CMK (cell line): Measurements from ENCODE around the gene LTB.

ENCODE experiments used
- DNase-seq: peaks from one replicate; pipeline ENCODE4 v3.0.0-alpha.2; 2010; ENCODE audit warnings: low read depth

The LTB gene, protein sequence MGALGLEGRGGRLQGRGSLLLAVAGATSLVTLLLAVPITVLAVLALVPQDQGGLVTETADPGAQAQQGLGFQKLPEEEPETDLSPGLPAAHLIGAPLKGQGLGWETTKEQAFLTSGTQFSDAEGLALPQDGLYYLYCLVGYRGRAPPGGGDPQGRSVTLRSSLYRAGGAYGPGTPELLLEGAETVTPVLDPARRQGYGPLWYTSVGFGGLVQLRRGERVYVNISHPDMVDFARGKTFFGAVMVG

GRCh38 chr6:31582230-31582643 lies at the start of gene LTB:
Gene LTB (minus strand): TSS chr6:31582424. CDS start chr6:31582417, 7 bp downstream.
- no peak for DNase-seq

DNA sequence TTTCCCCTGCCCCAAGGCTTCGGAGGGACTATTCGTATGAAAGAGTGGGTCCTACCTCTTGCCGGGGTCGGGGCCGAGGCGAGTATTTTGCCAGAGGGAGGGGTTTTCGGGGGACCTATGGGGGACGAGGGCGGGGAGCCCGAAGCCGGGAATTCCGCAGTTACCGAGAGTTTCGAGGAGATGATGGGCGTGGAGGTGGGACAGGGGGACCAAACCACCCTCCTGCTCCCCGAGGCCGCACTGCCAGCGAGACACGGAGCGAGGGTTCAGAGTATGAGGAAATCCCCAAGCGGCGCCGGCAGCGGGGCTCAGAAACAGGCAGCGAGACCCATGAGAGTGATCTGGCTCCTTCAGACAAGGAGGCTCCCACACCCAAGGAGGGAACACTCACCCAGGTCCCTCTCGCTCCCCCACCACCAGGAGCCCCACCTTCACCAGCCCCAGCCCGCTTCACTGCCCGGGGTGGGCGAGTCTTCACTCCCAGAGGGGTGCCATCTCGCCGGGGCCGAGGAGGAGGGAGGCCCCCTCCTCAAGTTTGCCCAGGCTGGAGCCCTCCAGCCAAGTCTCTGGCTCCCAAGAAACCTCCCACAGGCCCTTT lies 49.6 kb upstream of the LTB start:
- no peak for DNase-seq

GRCh38 chr6:31631209-31631608 lies 49.0 kb upstream of the LTB start:
- no peak for DNase-seq

GRCh38 chr6:31630177-31630934 lies 48.1 kb upstream of the LTB start:
- DNase-seq = no peak

DNA sequence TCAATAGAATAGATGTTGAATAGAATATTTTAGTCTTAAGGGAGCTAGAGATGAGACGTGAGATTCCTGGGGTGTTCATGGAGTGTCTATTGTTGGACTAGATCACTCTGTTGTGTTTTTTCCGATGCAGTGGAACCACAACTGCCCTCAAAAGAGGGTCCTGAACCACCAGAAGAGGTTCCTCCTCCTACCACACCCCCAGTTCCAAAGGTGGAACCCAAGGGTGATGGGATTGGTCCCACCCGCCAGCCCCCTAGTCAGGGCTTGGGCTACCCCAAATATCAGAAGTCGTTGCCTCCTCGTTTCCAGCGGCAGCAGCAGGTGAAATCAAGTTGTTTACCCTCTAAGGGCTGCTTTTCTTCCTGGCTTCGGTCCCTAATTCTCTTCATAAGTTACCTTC lies 46.8 kb upstream of the LTB start:
- no peak for DNase-seq

GRCh38 chr6:31627690-31628287 lies 45.6 kb upstream of the LTB start:
- no peak for DNase-seq

DNA sequence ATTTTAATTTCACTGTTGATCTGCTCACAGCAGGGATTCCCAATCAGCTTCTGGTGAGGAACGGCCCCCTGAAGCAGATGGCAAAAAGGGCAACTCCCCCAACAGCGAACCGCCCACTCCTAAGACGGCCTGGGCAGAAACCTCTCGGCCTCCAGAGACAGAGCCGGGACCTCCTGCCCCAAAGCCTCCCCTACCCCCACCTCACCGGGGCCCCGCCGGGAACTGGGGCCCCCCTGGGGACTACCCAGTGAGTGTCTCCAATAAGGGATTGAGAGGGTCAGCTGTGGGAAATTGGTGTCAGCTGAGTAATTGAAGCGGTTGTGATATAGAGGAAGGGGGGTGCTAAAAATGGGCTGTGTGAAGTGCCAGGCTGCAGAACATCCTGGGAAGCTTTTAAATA lies 44.7 kb upstream of the LTB start:
- no peak for DNase-seq

GRCh38 chr6:31624070-31624469 lies 41.8 kb upstream of the LTB start:
- DNase-seq = no peak

DNA sequence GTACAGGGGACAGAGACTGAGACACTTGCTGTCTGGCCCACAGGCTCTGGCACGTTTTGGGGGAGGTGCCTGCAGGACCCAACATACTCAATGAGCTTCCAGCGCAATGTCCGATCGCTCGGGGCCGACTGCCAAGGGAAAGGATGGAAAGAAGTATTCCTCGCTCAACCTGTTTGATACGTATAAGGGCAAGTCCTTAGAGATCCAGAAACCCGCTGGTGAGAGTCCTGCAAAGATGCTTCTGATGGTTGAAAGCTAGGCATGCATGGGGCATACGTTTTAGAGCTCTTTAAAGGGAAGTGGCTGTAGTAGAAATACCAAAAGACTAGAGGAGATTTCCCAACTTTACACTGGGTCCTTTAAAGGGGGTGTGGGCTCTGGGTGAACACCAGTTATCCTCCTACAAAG lies 40.5 kb upstream of the LTB start:
- no peak for DNase-seq

- no peak for DNase-seq
These were observed 39.8 kb upstream of the LTB start for GRCh38 chr6:31621991-31622390.

DNA sequence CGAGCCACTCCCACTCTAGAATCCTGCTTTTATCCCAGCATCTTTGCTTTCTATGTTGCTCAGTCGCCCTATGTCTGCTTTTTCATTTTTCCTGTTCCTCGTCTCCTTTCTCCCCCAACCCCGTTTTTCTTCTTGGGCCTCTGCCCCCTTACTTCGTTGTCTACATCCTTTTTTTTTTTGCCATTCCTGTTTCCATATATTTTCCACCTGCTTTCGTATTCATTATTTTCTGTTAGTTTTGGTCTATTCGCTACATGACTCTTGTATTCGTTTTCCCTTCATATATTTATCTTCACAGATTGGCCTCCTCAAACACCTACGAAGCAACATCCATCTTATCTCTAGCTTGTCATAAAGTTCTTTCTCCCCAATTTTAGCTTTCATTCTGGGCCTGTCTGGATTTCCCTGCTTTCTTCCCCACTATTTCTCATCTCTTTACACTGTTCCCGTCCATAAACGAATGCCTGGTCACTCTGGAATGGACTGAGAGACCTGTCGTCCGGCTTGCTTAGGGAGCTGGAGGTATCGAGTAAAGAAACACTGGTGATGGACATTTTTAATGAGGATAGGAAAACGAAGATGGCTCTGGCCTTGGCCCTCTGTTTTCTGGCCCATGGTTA lies 39.2 kb upstream of the LTB start:
- no peak for DNase-seq

DNA sequence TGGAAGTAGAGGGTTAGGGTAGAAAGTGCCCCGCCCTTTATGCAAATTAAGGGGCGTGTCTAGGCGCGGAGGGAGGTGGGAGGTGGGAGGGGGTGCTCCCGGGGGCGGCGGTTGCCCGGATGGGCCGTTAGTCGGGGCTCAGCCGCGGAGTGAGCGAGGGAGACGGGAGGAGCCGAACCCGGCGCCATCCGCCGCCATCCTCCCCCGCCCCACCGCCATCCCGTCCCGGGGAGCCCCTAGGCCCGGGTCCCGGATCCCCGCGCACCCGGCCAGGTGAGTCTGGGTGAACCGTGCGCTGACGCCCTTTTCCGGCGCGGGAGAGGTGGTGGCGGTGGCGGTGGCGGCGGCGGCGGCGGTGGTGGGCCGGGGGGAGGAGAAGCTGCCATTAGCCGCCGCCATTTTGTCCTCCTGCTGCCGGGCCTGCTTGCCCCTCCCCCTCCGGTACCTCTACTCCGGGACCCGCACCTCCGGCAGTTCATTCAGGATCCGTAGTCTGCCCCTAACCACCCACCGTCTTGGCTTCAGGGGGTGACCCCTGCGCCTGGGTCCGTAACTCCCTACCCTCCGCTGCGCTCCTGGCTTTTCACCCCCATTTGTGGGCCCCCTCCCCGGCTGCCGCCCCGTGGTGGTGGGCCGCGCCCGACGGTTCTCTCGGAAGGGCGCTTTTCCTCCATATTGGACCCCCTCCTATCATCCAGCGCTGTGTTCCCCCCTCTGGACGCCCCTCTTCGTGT lies 38.5 kb upstream of the LTB start, which contains the start of gene PRRC2A:
TSS of gene PRRC2A (plus strand) at position 130 of the 734 bp plus-strand sequence. CDS start 2,075 bp downstream, outside the sequence.
- DNase-seq = peak; percentile 65

DNA sequence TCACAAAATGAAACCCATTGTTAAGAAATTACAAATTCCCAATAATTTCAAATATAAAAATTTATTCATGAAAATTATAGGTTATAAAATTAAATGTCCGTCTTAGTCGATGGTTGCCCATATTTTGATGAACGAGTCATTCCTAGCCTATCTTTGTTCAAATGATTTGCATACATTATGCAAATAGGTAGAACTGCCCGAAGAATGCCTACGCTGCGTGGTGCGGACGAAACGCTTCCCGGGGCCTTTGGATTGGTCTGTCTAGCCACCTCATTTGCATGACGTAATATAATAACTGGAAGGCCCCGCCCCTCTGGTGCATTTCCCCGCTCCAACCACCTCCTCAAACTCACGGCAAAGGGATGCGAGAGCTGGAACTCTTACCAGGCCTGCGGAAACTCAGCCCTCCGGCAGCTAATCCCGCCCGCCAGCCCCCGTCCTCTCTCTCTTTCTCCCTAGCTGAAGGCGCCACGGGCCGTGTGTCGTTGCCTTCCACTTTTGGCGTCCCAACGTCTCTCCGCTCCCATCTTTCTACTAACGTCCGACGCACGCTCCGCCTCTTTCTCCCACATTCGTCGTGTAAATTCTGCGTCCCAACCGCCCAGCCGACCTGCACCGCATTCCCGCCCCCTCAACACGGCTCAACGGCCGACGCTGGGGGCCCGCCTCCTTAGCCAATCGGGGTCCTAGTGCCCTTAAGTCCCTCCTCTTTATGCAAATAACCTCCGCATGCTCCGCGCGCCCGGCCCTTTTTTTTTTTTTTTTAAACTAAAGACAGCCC lies 37.8 kb upstream of the LTB start:
- peak; percentile 98 for DNase-seq

DNA sequence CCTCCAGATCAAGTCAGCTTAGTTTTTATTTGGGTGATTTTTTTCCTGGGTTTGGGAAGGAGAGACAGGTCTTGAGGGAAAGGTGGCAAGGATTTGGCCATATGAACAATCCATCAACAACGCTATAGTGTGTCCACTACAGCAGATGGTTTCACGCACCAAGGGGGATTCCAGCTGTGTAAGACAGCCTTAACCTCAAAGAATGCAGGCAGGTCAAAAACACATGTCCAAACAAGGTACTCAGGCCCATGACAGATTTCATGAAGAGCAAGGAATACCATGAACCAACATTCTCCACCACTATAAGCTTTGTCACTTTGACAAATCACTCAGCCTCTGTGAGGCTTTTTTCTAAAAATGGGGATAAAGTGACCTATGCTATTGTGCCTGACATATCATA lies 34.8 kb upstream of the LTB start:
- no peak for DNase-seq

- DNase-seq = peak; percentile 87
These were observed 33.5 kb upstream of the LTB start for GRCh38 chr6:31615748-31616147.

DNA sequence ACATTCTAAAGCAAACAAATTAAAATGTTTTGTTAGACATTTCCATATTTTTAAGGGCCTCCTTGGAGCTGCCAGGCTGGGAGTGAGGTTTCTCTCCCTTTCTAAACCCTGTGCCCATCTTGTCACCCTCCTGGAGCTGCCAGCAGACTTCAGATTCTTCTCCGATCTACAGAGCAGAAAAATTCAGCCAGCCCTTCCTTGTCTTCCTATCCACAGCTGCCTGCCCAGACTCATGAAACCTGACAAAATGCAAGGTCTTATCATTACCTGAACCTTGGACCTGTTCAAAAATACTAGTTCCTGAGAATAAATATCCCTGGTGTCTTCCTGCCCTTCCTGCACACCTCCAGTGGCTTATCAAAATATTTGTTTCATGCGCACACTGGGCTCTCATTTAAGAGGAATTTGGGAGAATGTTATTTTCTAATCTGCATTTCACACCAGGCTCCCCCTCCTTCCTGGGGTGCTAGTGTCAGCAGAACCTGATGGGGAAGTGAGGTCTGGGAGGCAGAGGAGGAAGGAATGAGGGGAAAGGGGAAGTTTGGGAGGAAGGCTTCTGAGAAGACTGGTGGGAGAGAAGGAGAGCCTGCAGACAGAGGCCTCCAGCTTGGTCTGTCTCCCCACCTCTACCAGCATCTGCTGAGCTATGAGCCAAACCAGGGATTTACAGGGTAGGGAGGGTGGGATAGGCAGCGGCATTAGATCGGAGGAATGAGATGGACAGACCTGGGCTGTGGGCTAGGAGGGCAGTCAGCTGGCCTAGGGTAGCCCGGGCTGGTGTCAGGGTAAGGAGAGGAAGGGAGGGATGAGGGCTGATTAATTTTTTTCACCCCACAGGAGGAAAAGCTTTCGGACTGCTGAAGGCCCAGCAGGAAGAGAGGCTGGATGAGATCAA lies 32.7 kb upstream of the LTB start, which contains the start of gene AIF1:
TSS of gene AIF1 (plus strand) at position 551 of the 895 bp plus-strand sequence. CDS start at position 647, 96 bp downstream.
- peak; percentile 66 for DNase-seq

- no peak for DNase-seq
These were observed 31.9 kb upstream of the LTB start for GRCh38 chr6:31614075-31614619.

DNA sequence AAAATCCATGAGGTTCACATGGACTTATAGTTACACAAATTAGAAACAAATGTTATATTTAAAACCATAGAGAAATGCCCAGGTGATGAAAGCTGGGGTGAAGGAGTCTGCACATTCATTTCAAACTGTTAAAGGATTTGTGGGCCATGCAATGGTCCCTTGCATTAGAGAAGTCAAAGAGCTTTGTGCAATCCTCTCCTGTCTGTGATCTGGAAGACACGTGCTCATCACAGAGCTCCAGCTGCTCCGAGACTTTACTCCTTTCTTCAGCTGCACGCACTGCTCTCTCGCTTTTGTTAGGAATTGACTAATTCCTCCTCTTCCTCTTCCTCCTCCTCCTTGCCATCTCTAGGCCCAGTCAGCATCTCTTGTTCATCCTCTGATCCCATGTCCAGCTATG lies 28.7 kb upstream of the LTB start:
- no peak for DNase-seq
